CD4-positive, alpha-beta T cell treated with Interleukin-4 for 4 hours (primary cell): ENCODE data around the gene PHLDB1.

Experiments used
- DNase-seq: peaks from one replicate; pipeline ENCODE4 v3.0.0-alpha.2; 2020

PHLDB1 gene

GRCh38 chr11:118641397-118642019 lies 34.1 kb downstream of the PHLDB1 start:
- DNase-seq = no peak

- no peak for DNase-seq
These were observed 36.0 kb downstream of the PHLDB1 start for GRCh38 chr11:118643142-118643994.

GRCh38 chr11:118643995-118644345 lies 36.6 kb downstream of the PHLDB1 start:
- DNase-seq = no peak

- DNase-seq = no peak
These were observed 37.1 kb downstream of the PHLDB1 start for GRCh38 chr11:118644496-118644895.

- no peak for DNase-seq
These were observed 37.8 kb downstream of the PHLDB1 start for GRCh38 chr11:118645066-118645715.

- DNase-seq = no peak
These were observed 39.0 kb downstream of the PHLDB1 start for GRCh38 chr11:118646393-118646792.

GRCh38 chr11:118648291-118648690 lies 40.9 kb downstream of the PHLDB1 start:
- no peak for DNase-seq

GRCh38 chr11:118649941-118650340 lies 42.5 kb downstream of the PHLDB1 start:
- DNase-seq = no peak

GRCh38 chr11:118650366-118650765 lies 43.0 kb downstream of the PHLDB1 start:
- no peak for DNase-seq

GRCh38 chr11:118651820-118652219 lies 44.4 kb downstream of the PHLDB1 start:
- no peak for DNase-seq

GRCh38 chr11:118652681-118653181 lies 45.3 kb downstream of the PHLDB1 start:
- DNase-seq = no peak

- DNase-seq = no peak
These were observed 46.4 kb downstream of the PHLDB1 start for GRCh38 chr11:118653684-118654390.

- no peak for DNase-seq
These were observed 48.2 kb downstream of the PHLDB1 start for GRCh38 chr11:118655486-118656190.

- no peak for DNase-seq
These were observed 49.2 kb downstream of the PHLDB1 start for GRCh38 chr11:118656563-118657165.

GRCh38 chr11:118657238-118657637 lies 49.8 kb downstream of the PHLDB1 start:
- no peak for DNase-seq

GRCh38 chr11:118657709-118658428 lies 50.5 kb downstream of the PHLDB1 start:
- no peak for DNase-seq

- DNase-seq = no peak
These were observed 51.3 kb downstream of the PHLDB1 start for GRCh38 chr11:118658429-118659313.

- peak; percentile 75 for DNase-seq
These were observed 52.0 kb downstream of the PHLDB1 start for GRCh38 chr11:118659314-118659952.

GRCh38 chr11:118659953-118660680 lies 52.7 kb downstream of the PHLDB1 start:
- DNase-seq = no peak
